Fibroblast of villous mesenchyme (primary cell): ENCODE results near the gene SIDT2. TPM values are rescaled to one million over a fixed set of nuclear protein-coding genes. Genes with fewer than 3 reads are reported as not detected.

Experiments
- DNase-seq: peaks from one replicate; pipeline ENCODE4 v3.0.0-alpha.2; 2010; ENCODE audit warnings: low read depth
- H3K4me3 ChIP-seq: 2 replicates; pipeline ENCODE4 v1.5.1; 2011; ENCODE audit warnings: low read depth, mild to moderate bottlenecking, low read length
- total RNA-seq: library from RNA; depleted of rRNA; stranded (reverse); fragments of >200 nt; gene quantifications from 2 replicates; pipeline ENCODE4 v1.2.3, GENCODE V29; 2012
- TF ChIP-seq, protein P1 (sequence below): IDR thresholded peaks from 2 replicates; pipeline ENCODE4 v1.5.1; 2012; ENCODE audit warnings: low read depth, mild to moderate bottlenecking, low read length; ENCODE audit not compliant: insufficient read depth

The SIDT2 gene
- total RNA-seq, 1 donor, result 24.2 TPM

- TF ChIP-seq, protein P1, sequence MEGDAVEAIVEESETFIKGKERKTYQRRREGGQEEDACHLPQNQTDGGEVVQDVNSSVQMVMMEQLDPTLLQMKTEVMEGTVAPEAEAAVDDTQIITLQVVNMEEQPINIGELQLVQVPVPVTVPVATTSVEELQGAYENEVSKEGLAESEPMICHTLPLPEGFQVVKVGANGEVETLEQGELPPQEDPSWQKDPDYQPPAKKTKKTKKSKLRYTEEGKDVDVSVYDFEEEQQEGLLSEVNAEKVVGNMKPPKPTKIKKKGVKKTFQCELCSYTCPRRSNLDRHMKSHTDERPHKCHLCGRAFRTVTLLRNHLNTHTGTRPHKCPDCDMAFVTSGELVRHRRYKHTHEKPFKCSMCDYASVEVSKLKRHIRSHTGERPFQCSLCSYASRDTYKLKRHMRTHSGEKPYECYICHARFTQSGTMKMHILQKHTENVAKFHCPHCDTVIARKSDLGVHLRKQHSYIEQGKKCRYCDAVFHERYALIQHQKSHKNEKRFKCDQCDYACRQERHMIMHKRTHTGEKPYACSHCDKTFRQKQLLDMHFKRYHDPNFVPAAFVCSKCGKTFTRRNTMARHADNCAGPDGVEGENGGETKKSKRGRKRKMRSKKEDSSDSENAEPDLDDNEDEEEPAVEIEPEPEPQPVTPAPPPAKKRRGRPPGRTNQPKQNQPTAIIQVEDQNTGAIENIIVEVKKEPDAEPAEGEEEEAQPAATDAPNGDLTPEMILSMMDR, result no peak
- no peak overlapping the region for H3K4me3 ChIP-seq
- DNase-seq, result no peak
These were observed 47.1 kb downstream of the SIDT2 start for GRCh38 chr11:117225553-117226170.

DNA sequence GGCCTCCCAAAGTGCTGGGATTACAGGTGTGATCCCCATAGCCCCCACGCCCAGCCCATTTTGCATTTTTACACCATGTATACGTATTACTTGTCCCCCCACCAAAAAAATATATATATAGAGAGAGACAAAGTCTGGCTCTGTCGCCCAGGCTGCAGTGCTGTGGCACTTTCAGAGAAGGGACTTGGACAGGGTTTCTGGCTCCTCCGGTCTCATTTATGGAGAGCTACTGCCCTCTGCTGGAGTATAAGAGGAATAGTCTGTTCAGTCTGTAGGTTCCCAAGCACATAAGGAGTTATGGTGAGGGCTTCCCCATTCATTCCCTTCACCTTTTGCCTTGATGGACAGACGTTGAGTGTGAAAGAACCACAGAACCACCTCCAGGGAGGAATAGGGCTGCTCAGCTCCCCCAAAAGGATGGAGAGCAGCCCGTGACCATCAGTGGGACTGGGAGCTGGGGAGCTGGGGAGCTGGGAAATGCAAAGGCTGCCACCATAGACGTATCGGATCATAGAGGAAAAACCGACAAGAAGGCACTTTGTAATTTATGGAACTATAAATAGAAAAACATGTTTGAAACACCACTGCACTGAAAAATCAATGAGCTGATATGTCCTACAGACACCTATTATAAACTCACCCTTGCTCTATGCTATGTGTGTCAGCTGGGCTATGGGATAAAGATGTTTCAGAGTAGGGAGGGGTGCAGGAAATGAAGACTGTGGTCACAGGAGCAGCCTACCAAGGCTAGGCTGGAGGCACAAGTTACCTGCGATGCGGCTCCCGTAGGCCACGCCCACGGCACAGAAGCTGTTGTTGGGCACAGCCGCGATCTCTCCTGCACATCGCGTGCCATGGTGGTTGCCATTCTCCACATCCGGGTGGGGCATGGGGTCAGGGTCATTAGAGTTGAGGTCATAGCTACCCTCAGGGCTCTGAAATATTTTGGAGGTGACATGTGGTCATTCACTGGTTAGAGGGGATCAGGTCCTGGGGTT is 48.1 kb downstream of the SIDT2 start:
- H3K4me3 ChIP-seq, result no peak overlapping the region
- TF ChIP-seq, protein P1, result peak; percentile 82
- peak; percentile 85 for DNase-seq

DNA sequence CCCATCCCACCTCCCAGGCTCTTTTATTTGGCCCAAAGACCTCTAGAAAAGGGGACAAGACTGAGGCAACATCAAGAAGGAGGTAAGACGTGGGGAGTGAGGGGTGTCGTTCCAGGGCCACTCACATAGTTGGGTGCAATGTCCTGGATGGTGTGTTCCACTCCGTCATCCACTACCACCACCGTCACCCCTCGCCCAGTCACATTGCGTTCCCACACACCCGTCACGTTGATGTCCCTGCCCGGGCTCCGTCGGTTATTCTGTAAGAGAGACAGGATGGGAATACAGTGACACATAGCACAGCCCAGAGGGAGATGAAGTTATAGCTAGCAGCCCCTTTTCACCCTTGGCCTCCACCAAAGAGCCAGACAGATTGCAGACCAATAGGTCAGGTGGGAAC is 49.5 kb downstream of the SIDT2 start:
- TF ChIP-seq, protein P1, result no peak
- DNase-seq, result no peak
- no peak overlapping the region for H3K4me3 ChIP-seq

DNA sequence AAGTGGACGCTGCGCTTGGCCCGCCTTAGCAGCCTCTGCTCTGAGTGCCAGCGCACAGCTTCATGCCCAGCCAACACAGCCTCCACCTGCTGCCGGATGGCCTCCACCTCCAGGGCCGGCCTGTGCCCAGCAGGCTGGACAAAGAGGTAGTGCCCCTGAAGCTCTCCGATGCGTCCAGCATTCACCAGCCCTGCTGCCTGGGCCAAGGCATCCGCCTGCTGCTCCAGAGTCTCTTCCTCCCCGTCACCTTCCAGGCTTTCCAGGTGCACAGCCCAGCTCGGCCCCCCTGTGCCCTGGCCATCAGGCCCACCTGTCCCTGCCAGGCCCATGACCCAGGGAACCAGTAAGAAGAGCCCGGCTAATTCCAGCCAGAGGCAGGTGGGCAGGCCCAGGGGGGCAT is 50.9 kb downstream of the SIDT2 start:
- no peak overlapping the region for H3K4me3 ChIP-seq
- DNase-seq, result no peak
- TF ChIP-seq, protein P1, result no peak

GRCh38 chr11:117229931-117230285 is 51.4 kb downstream of the SIDT2 start:
- H3K4me3 ChIP-seq, result no peak overlapping the region
- no peak for DNase-seq
- TF ChIP-seq, protein P1, result no peak

DNA sequence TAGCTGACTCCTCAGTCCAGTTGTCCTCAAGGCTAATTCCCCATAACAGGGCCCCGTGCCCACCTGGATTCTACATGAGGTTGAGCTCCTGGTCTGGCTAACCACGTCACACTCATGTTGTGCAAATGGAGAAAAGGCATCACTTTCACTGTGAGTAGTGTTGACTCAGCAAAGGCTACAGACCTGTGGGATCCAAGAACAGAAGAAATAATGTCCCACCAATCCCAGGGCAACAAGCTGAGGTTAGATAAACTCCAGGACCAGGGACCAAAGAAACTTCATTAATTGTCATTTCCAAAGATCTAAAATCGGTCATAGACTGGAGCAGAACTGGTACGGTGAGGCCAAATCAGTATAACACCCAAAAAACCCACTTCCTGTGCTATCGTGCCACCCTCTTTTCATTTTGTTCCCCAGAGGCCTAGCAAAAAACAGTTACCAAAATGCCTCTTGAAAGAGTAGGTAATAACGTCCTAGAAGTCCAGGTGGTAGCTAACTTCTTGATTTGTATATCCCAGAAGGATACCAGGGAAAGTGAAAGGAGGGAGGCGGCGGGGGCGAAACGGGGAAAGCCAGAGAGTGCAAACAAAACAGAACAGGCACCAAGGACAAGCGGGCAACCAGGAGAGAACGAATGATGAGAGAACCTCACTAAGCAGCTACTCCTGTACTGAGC is 51.9 kb downstream of the SIDT2 start:
- no peak for DNase-seq
- TF ChIP-seq, protein P1, result no peak
- no peak overlapping the region for H3K4me3 ChIP-seq
